DOHH2 (cell line): Measurements from ENCODE around the gene WDR76.

Experiments
- H3F3A ChIP-seq: fragments of 200-600 bp; sonication (generic), shearing (Covaris generic); 2 replicates; pipeline ENCODE4 v1.6.0; 2016; ENCODE audit warnings: antibody characterized with exemption, mild to moderate bottlenecking; ENCODE audit not compliant: control insufficient read depth, insufficient read depth
- H3K27ac ChIP-seq: fragments of 200-600 bp; sonication (generic); 2 replicates; pipeline ENCODE4 v1.5.1; 2014; ENCODE audit warnings: low read depth, mild to moderate bottlenecking, low read length, moderate library complexity
- H3K27me3 ChIP-seq: fragments of 200-600 bp; sonication (generic); 2 replicates; pipeline ENCODE4 v1.6.1; 2014; ENCODE audit warnings: mild to moderate bottlenecking, low read length, mixed read lengths; ENCODE audit not compliant: control insufficient read depth
- H3K36me3 ChIP-seq: fragments of 200-600 bp; sonication (generic); 2 replicates; pipeline ENCODE4 v1.6.1; 2014; ENCODE audit warnings: mild to moderate bottlenecking, low read length, moderate library complexity, mixed read lengths; ENCODE audit not compliant: control insufficient read depth
- H3K4me1 ChIP-seq: fragments of 200-600 bp; sonication (generic); 2 replicates; pipeline ENCODE4 v1.6.1; 2014; ENCODE audit warnings: mild to moderate bottlenecking, low read length, mixed read lengths; ENCODE audit not compliant: control insufficient read depth
- H3K4me2 ChIP-seq: fragments of 200-600 bp; sonication (generic); 2 replicates; pipeline ENCODE4 v1.6.0; 2014; ENCODE audit warnings: mild to moderate bottlenecking, low read length, moderate library complexity
- H3K4me3 ChIP-seq: fragments of 200-600 bp; sonication (generic); 2 replicates; pipeline ENCODE4 v1.5.1; 2014; ENCODE audit warnings: mild to moderate bottlenecking, low read length, mixed read lengths
- H3K79me2 ChIP-seq: fragments of 200-600 bp; sonication (generic); 2 replicates; pipeline ENCODE4 v1.6.1; 2014; ENCODE audit warnings: mild to moderate bottlenecking, low read length, mixed read lengths; ENCODE audit not compliant: control insufficient read depth
- H3K9me2 ChIP-seq: fragments of 200-600 bp; sonication (generic); replicated peaks from 2 replicates; pipeline ENCODE4 v1.6.1; 2014; ENCODE audit warnings: mild to moderate bottlenecking, low read length, mixed read lengths; ENCODE audit not compliant: control insufficient read depth
- H3K9me3 ChIP-seq: fragments of 200-600 bp; sonication (generic); 2 replicates; pipeline ENCODE4 v1.6.1; 2014; ENCODE audit warnings: antibody characterized with exemption, low read length, mixed read lengths; ENCODE audit not compliant: control insufficient read depth, insufficient read depth
- H4K20me1 ChIP-seq: fragments of 200-600 bp; sonication (generic); 2 replicates; pipeline ENCODE4 v1.6.0; 2014; ENCODE audit warnings: low read depth, mild to moderate bottlenecking, antibody characterized with exemption, low read length, moderate library complexity; ENCODE audit not compliant: control insufficient read depth, insufficient read depth
- EZH2phosphoT487 ChIP-seq: fragments of 200-600 bp; sonication (generic); IDR thresholded peaks from 2 replicates; pipeline ENCODE4 v1.6.1; 2017; ENCODE audit warnings: borderline replicate concordance, mild to moderate bottlenecking, antibody characterized with exemption, low read length, moderate library complexity, mixed read lengths
- TF ChIP-seq, protein P1 (sequence below): fragments of 200-600 bp; sonication (generic); IDR thresholded peaks from one replicate; pipeline ENCODE4 v1.5.1; 2014; ENCODE audit warnings: antibody characterized with exemption, mild to moderate bottlenecking, low read depth, low read length; ENCODE audit not compliant: poor library complexity, severe bottlenecking

Gene WDR76

DNA sequence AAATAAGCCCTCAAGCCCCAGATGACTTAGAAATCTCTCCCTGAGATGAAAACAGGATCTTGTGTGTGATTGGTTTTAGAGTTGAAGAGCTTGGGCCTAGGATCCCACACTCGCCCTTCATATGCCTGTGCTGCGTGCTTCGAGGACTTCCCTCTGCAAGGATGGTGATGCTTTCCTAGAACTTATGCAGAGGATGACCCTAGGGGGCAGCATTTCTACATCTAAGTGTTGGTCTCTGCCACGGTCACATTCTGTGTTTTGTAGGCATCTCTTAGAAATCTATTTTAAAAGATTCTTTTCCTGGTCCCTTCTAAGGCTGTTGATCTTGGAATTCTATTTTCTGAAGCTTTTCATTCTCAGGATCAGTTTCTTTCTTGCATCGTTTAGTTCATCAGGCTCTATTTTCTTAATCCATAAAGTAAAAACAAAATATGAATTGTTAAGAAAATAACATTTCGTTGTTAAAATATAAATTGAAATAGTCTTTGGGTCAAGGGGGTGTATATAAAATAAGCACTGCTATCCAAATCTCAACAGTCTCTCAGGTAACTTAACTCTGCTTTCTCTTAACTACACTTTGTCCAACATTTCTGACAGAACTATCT lies 45.7 kb downstream of the WDR76 start:
- H3K79me2 ChIP-seq, result peaks cover 46% of the 10 kb centered on the region
- peaks cover 28% of the 10 kb centered on the region for H4K20me1 ChIP-seq
- peaks cover 96% of the 10 kb centered on the region for H3K36me3 ChIP-seq
- no peak overlapping the region for H3K4me2 ChIP-seq
- H3K4me3 ChIP-seq, result no peak overlapping the region
- H3K9me3 ChIP-seq, result no peaks in the 10 kb centered on the region
- no peaks in the 10 kb centered on the region for H3K9me2 ChIP-seq
- no peak for TF ChIP-seq EZH2phosphoT487
- TF ChIP-seq, protein P1, sequence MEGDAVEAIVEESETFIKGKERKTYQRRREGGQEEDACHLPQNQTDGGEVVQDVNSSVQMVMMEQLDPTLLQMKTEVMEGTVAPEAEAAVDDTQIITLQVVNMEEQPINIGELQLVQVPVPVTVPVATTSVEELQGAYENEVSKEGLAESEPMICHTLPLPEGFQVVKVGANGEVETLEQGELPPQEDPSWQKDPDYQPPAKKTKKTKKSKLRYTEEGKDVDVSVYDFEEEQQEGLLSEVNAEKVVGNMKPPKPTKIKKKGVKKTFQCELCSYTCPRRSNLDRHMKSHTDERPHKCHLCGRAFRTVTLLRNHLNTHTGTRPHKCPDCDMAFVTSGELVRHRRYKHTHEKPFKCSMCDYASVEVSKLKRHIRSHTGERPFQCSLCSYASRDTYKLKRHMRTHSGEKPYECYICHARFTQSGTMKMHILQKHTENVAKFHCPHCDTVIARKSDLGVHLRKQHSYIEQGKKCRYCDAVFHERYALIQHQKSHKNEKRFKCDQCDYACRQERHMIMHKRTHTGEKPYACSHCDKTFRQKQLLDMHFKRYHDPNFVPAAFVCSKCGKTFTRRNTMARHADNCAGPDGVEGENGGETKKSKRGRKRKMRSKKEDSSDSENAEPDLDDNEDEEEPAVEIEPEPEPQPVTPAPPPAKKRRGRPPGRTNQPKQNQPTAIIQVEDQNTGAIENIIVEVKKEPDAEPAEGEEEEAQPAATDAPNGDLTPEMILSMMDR, result peak; percentile 70
- H3F3A ChIP-seq, result peaks cover 38% of the 10 kb centered on the region
- no peaks in the 10 kb centered on the region for H3K27me3 ChIP-seq
- H3K4me1 ChIP-seq, result no peaks in the 10 kb centered on the region
- no peak overlapping the region for H3K27ac ChIP-seq

DNA sequence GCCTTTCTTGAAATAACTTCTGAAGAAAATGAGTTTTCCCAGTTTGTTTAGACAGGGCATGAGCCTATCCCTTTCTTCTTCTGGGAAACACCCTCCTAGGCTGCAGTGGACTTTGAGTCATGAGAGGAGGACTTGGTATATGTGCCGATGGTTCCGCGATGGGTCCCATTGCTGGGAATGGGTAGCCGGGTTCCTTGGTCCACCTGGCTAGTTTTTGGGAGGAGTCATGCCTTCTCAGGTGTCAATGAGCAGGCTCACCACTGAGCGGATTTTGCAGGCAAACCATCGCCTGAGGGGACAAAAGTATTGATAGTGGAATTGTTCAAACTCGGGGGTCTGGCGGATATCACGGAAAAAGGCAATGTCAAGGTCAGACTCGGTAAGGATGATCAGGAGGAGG lies 46.8 kb downstream of the WDR76 start:
- Histone ChIP-seq H3K9me2 (no peaks in the 10 kb centered on the region), H3K27ac (no peak overlapping the region), H3K36me3 (peaks cover 96% of the 10 kb centered on the region), H3F3A (peaks cover 30% of the 10 kb centered on the region), H3K4me2 (no peak overlapping the region), H3K4me3 (no peak overlapping the region), H4K20me1 (peaks cover 30% of the 10 kb centered on the region), H3K27me3 (no peaks in the 10 kb centered on the region), H3K4me1 (no peaks in the 10 kb centered on the region), H3K9me3 (no peaks in the 10 kb centered on the region), H3K79me2 (peaks cover 36% of the 10 kb centered on the region)
- TF ChIP-seq, protein P1, result no peak
- TF ChIP-seq EZH2phosphoT487, result no peak

DNA sequence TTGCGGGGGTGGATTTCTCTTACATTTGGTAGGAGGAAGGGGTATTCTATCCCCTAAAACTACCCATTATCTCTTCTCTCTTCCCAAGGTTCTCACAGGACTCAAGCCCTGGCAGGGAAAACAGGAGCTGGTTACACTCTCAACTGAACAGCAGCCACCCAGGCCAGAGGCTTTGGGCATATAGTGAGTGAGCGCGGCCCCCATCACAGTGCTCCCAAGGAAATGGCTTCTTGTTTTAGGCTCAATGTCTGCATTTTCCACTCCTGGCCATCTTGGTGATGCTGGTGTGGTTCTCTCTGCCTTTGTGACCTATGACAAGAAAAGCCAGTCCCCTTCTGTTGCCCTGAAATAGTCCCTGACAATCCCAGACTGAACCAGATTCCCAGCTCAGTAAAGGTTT lies 50.1 kb downstream of the WDR76 start:
- H3K27ac ChIP-seq, result no peak overlapping the region
- no peaks in the 10 kb centered on the region for H3K9me3 ChIP-seq
- H3K4me2 ChIP-seq, result no peak overlapping the region
- H3K36me3 ChIP-seq, result peaks cover 97% of the 10 kb centered on the region
- H3K79me2 ChIP-seq, result peaks cover 12% of the 10 kb centered on the region
- TF ChIP-seq, protein P1, result no peak
- no peak for TF ChIP-seq EZH2phosphoT487
- no peaks in the 10 kb centered on the region for H3K27me3 ChIP-seq
- H4K20me1 ChIP-seq, result peaks cover 30% of the 10 kb centered on the region
- no peak overlapping the region for H3K4me3 ChIP-seq
- no peaks in the 10 kb centered on the region for H3K9me2 ChIP-seq
- H3K4me1 ChIP-seq, result no peaks in the 10 kb centered on the region
- peaks cover 24% of the 10 kb centered on the region for H3F3A ChIP-seq
